ENCODE results near the gene CELF5. TPM values are rescaled to one million over a fixed set of nuclear protein-coding genes. Genes with fewer than 3 reads are reported as not detected.
"Not testable (repeated sequence)": the region's sequence is repeated elsewhere in the genome, so short reads cannot be mapped to it uniquely, and the experiment has no call there.

Gene CELF5
- total RNA-seq, 2 donors from 2014 or later = 2.6 to 3.5 TPM

DNA sequence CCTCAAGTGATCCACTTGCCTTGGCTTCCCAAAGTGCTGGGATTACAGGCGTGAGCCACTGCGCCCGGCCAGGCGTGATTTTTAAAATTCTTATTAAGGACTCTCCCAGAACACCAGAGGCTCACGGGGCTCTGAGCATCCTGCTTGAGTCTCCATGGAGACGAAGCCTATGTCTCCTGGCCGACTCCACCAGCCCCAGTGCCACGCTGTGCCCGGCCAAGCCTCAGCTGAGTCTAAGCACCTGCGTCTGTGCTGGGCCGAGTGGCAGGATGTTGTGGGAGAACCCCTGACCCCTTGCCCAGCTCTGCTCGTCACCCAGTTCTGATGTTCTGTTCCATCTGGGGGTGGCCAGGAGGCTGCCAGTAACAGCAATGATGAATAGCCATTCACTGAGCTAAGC, 3.9 kb upstream of the CELF5 start:
- no peak overlapping the region for H3K27ac Mint-ChIP-seq
- H3K9me3 ChIP-seq (ENCODE audit: control insufficient read depth, low read length) = peaks cover 4% of the 10 kb centered on the region
- TF ChIP-seq, protein P1, sequence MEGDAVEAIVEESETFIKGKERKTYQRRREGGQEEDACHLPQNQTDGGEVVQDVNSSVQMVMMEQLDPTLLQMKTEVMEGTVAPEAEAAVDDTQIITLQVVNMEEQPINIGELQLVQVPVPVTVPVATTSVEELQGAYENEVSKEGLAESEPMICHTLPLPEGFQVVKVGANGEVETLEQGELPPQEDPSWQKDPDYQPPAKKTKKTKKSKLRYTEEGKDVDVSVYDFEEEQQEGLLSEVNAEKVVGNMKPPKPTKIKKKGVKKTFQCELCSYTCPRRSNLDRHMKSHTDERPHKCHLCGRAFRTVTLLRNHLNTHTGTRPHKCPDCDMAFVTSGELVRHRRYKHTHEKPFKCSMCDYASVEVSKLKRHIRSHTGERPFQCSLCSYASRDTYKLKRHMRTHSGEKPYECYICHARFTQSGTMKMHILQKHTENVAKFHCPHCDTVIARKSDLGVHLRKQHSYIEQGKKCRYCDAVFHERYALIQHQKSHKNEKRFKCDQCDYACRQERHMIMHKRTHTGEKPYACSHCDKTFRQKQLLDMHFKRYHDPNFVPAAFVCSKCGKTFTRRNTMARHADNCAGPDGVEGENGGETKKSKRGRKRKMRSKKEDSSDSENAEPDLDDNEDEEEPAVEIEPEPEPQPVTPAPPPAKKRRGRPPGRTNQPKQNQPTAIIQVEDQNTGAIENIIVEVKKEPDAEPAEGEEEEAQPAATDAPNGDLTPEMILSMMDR (conservative IDR thresholded peaks at IDR 0.05) = no peak
- H3K4me1 Mint-ChIP-seq = no peaks in the 10 kb centered on the region
- H3K4me3 ChIP-seq (ENCODE audit: low read length) = no peak overlapping the region
- H3K4me3 Mint-ChIP-seq = no peak overlapping the region
- H3K36me3 Mint-ChIP-seq (ENCODE audit: low read depth) = no peaks in the 10 kb centered on the region
- H3K27me3 ChIP-seq (ENCODE audit: control insufficient read depth, insufficient read depth, low read length, poor library complexity, severe bottlenecking) = peaks cover 1% of the 10 kb centered on the region
- no peak overlapping the region for H3K9ac ChIP-seq (ENCODE audit: extremely low read depth, low read length, poor library complexity, severe bottlenecking)
- H3K27me3 Mint-ChIP-seq (ENCODE audit: insufficient read depth) = peaks cover 15% of the 10 kb centered on the region
- DNase-seq = no peak
- no peaks in the 10 kb centered on the region for H3K4me1 ChIP-seq (ENCODE audit: control insufficient read depth, insufficient read depth, low read length)
- 77 to 81% methylated on average over 6 to 12 of the region's 12 CpGs for WGBS, 2 experiments (ENCODE audit: insufficient coverage in 1 of 2, insufficient read length in 1 of 2)
- H3K36me3 ChIP-seq (ENCODE audit: control insufficient read depth, insufficient read depth, low read length) = peaks cover 4% of the 10 kb centered on the region
- H3K27ac ChIP-seq (ENCODE audit: low read depth, low read length) = no peak overlapping the region
- no peaks in the 10 kb centered on the region for H3K9me3 Mint-ChIP-seq

DNA sequence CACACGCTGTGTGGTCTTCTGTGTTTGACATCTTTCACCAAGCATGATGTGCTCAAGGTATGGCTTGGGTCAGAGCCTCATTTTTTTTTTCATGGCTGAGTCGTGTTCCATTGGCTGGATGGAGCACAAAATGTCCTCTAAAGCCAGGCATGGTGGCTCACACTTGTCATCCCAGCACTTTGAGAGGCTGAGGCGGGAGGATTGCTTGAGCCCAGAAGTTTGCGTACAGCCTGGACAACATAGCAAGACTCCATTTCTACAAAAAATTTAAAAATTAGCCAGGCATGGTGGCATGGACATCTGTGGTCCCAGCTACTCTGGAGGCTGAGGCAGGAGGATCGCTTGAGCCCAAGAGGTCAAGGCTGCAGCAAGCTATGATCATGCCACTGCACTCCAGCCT, 2.9 kb upstream of the CELF5 start:
- H3K4me1 ChIP-seq (ENCODE audit: control insufficient read depth, insufficient read depth, low read length); H3K4me3 ChIP-seq (ENCODE audit: low read length); H3K27ac ChIP-seq (ENCODE audit: low read depth, low read length); H3K4me3 Mint-ChIP-seq; H3K4me1 Mint-ChIP-seq; H3K27ac Mint-ChIP-seq; H3K36me3 Mint-ChIP-seq (ENCODE audit: low read depth); H3K36me3 ChIP-seq (ENCODE audit: control insufficient read depth, insufficient read depth, low read length); H3K9me3 ChIP-seq (ENCODE audit: control insufficient read depth, low read length); H3K9ac ChIP-seq (ENCODE audit: extremely low read depth, low read length, poor library complexity, severe bottlenecking); DNase-seq; H3K9me3 Mint-ChIP-seq: not testable (repeated sequence)
- WGBS, 2 experiments (ENCODE audit: insufficient coverage in 1 of 2, insufficient read length in 1 of 2) = 83 to 87% methylated on average over 2 to 5 of the region's 5 CpGs
- H3K27me3 Mint-ChIP-seq (ENCODE audit: insufficient read depth) = peaks cover 23% of the 10 kb centered on the region
- peaks cover 11% of the 10 kb centered on the region for H3K27me3 ChIP-seq (ENCODE audit: control insufficient read depth, insufficient read depth, low read length, poor library complexity, severe bottlenecking)

GRCh38 chr19:3222709-3223108, 1.8 kb upstream of the CELF5 start:
- DNase-seq = no peak
- Mint-ChIP-seq H3K4me3 (no peak overlapping the region), H3K27ac (no peak overlapping the region), H3K9me3 (no peaks in the 10 kb centered on the region), H3K4me1 (no peaks in the 10 kb centered on the region), H3K36me3 (ENCODE audit: low read depth) (no peaks in the 10 kb centered on the region), H3K27me3 (ENCODE audit: insufficient read depth) (peaks cover 29% of the 10 kb centered on the region)
- TF ChIP-seq, protein P1 (conservative IDR thresholded peaks at IDR 0.05) = no peak
- H3K36me3 ChIP-seq (ENCODE audit: control insufficient read depth, insufficient read depth, low read length) = no peaks in the 10 kb centered on the region
- H3K4me1 ChIP-seq (ENCODE audit: control insufficient read depth, insufficient read depth, low read length) = no peaks in the 10 kb centered on the region
- WGBS, 2 experiments (ENCODE audit: insufficient coverage in 1 of 2, insufficient read length in 1 of 2) = 89 to 92% methylated on average over 4 to 5 of the region's 5 CpGs
- peaks cover 11% of the 10 kb centered on the region for H3K27me3 ChIP-seq (ENCODE audit: control insufficient read depth, insufficient read depth, low read length, poor library complexity, severe bottlenecking)
- H3K9ac ChIP-seq (ENCODE audit: extremely low read depth, low read length, poor library complexity, severe bottlenecking) = no peak overlapping the region
- no peak overlapping the region for H3K4me3 ChIP-seq (ENCODE audit: low read length)
- no peak overlapping the region for H3K27ac ChIP-seq (ENCODE audit: low read depth, low read length)
- no peaks in the 10 kb centered on the region for H3K9me3 ChIP-seq (ENCODE audit: control insufficient read depth, low read length)

DNA sequence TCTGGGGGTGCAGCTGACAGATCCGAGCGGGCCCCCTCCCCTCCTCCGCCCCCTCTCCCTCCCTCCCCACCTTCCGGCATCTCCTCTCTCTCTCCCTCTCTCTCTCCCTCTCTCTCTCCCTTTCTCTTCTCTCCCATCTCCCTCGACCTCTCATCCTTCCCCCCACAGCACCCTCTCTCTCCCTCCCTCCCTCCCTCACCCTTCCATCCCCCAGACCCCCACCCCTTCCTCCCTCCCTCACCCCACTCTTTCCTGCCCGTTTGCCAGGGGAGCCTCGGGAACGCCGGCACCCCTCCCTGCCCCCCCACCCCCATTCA, 666 bp downstream of the CELF5 start:
- no peaks in the 10 kb centered on the region for H3K36me3 ChIP-seq (ENCODE audit: control insufficient read depth, insufficient read depth, low read length)
- Mint-ChIP-seq H3K27me3 (ENCODE audit: insufficient read depth) (peaks cover 32% of the 10 kb centered on the region), H3K36me3 (ENCODE audit: low read depth) (no peaks in the 10 kb centered on the region), H3K27ac (no peak overlapping the region), H3K4me3 (peak overlapping the region; percentile 17), H3K9me3 (no peaks in the 10 kb centered on the region), H3K4me1 (no peaks in the 10 kb centered on the region)
- no peaks in the 10 kb centered on the region for H3K4me1 ChIP-seq (ENCODE audit: control insufficient read depth, insufficient read depth, low read length)
- H3K4me3 ChIP-seq (ENCODE audit: low read length) = no peak overlapping the region
- no peak overlapping the region for H3K9ac ChIP-seq (ENCODE audit: extremely low read depth, low read length, poor library complexity, severe bottlenecking)
- H3K9me3 ChIP-seq (ENCODE audit: control insufficient read depth, low read length) = no peaks in the 10 kb centered on the region
- WGBS, 2 experiments (ENCODE audit: insufficient coverage in 1 of 2, insufficient read length in 1 of 2) = 6% methylated on average over 8 of the region's 9 CpGs; no CpG with 5 or more reads in 1 of the 2 experiments
- H3K27ac ChIP-seq (ENCODE audit: low read depth, low read length) = no peak overlapping the region
- no peak for DNase-seq
- TF ChIP-seq, protein P1 (conservative IDR thresholded peaks at IDR 0.05) = no peak
- peaks cover 23% of the 10 kb centered on the region for H3K27me3 ChIP-seq (ENCODE audit: control insufficient read depth, insufficient read depth, low read length, poor library complexity, severe bottlenecking)

Data from endodermal cell (in vitro differentiated cells).